GM21786 (cell line): Measurements from ENCODE around the gene ZNF708.
A peak's percentile ranks its signal among the peaks of the same experiment; 100 is the strongest.
"Not testable (repeated sequence)": the region's sequence is repeated elsewhere in the genome, so short reads cannot be mapped to it uniquely, and the experiment has no call there.

Experiments used
- ATAC-seq: cut with Tn5 transposase; IDR thresholded peaks from one replicate; pipeline ENCODE4 v1.9.1; 2021; ENCODE audit not compliant: unreplicated experiment

Gene ZNF708

DNA sequence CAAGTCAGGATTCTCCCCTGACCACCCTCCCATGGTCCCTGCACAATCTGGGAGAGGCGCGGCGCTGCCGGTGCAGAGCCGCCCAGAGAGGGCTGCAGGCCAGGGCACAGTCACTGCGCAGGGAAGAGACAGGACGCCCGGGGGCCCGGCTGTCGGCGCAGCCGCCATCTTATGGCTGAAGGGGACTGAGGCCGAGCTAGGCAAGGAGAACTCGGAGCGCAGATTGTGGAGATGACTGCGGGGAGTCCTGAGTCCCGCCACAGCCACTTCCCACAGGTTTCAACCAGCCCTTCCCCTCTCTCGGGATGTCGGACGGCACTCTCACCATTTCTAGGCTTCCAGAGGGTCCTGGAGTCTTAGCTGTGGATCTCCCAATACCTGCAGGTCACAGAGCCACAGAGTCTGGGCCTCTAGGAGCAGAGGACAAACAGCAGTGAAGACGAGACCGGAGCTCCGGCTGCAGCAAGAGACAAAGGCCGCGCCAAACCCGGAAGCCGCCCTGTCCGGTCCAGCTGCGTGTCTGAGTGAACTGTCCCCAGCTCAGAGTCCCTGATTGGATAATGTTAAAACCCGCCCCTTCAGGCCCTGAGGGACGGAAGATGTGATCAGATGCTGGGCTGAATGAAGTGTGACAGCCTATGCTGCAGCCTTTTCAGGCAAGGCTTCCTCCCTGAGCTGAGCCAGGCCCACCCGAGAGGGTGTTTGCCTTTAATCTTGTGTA is at the start of gene ZNF708:
Gene ZNF708 (minus strand): TSS at position 526 of the 721 bp plus-strand sequence. CDS start 198 bp downstream, at position 328.
- ATAC-seq: peak; percentile 99

DNA sequence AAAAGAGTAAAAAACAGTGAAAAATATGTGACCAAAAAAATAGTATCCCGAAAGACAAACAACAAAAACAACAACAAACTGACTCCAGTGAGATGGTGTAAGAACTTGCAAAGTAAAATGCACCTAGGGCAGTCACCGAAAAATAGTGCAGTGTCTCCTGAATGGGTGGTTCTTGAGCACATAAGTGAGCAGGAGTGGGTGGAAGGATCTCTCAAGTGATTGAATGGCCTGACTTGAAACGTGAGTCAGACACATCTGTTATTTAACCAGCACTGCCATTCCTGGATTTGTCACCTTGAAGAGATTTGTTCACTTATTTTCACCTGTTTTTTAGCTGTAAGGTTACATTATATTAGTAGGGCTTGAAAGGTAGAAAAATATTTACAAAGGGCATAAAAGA is 33.1 kb upstream of the ZNF708 start:
- no peak for ATAC-seq

DNA sequence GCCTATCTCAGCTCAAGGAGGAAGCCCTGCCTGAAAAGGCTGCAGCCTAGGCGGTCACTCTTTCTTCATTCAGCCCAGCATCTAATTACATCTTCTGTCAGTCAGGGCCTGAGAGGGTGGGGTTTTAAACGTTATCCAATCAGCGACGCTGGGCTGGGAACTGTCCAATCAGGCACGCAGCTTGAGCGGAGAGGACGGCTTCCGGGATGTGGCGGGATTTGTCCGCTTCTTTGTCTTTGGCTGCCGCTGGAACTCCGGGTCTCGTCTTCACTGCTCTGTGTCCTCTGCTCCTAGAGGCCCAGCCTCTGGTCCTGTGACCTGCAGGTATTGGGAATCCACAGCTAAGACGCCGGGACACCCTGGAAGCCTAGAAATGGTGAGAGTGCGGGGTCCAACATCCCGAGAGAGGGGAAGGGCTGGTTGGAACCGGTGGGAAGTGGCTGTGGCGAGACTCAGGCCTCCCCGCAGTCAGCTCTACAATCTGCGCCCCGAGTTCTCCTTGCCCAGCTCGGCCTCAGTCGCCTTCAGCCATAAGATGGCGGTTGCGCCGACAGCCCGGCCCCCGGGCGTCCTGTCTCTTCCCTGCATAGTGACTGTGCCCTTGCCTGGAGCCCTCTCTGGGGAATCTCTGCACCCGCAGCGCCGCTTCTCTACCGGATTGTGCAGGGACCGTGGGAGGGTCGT is 29.7 kb upstream of the ZNF708 start, which contains the start of gene ZNF738:
Gene ZNF738 (plus strand): TSS at position 233 of the 684 bp plus-strand sequence. CDS start 141 bp downstream, at position 374.
- ATAC-seq: peak; percentile 96

DNA sequence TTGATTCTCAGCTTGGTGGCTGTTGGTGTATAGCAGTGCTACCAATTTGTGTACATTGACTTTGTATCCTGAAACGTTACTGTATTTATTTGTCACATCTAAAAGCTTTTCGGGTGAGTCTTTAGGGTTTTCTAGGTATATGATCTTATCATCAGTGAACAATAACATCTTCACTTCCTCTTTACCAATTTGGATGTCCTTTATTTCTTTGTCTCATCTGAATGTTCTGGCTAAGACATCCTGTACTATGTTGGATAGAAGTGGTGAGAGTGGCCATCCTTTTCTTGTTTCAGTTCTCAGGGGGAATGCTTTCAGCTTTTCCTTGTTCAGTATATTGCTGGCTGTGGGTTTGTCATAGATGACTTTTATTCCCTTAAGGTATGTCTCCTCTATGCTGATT is 23.6 kb upstream of the ZNF708 start:
- ATAC-seq: no peak

DNA sequence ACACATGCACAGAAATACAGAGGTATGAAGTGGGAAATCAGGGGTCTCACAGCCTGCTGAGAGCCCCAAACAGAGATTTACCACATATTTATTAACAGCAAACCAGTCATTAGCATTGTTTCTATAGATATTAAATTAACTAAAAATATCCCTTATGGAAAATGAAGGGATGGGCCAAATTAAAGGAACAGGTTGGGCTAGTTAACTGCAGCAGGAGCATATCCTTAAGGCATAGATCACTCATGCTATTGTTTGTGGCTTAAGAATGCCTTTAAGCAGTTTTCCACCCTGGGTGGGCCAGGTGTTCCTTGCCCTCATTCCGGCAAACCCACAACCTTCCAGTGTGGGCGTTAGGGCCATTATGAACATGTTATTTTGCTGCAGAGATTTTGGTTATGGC is 15.6 kb upstream of the ZNF708 start:
- ATAC-seq: not testable (repeated sequence)

DNA sequence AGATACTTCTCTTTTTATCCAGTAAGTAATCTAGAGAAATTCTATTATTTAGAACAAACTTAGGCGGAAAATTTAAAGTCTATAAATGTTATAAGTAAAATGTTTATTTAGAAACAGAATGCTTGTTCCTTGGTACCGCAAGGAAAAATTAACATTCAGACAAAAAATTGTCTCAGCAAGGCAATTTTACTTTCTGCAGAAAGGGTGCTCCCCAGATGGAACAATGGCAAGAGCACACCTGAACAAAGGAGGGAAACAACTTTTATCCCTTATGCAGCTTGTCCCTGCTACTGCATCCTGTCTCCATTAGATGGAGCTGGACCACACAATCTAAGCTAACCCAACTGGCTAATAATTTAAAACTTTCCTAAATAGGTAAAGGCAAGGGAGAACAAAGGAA is 6.5 kb upstream of the ZNF708 start:
- no peak for ATAC-seq

DNA sequence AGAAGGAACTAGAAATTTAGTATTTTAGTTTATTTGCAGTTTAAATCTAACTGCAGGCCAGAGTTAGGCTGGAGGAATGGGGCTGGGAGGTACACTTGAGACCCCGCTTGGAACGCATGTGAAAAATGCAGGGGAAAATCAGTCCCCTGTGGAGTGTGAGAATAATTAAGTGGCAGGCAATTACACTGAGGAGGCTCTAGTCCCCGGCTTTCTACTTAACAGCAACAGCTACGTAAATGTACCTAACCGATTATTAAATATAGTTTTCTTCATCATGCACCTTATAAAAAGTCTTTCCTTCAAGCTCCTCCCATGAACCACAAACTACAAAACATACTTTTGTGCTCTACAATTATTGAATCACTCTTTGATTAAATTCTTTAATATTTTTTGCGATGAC is 804 bp downstream of the ZNF708 start:
- ATAC-seq: no peak

DNA sequence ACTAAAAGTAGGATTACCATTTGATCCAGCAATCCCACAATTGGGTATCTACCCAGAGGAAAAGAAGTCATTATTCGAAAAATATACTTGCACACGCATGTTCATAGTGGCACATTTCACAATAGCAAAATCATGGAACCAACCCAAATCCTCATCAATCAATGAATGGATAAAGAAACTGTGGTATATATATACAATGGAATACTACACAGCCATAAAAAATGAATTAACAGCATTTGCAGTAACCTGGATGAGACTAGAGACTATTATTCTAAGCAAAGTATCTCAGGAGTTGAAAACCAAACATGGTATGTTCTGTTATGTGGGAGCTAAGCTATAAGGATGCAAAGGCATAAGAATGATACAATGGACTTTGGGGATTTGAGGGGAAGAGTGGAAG is 3.0 kb downstream of the ZNF708 start:
- no peak for ATAC-seq

DNA sequence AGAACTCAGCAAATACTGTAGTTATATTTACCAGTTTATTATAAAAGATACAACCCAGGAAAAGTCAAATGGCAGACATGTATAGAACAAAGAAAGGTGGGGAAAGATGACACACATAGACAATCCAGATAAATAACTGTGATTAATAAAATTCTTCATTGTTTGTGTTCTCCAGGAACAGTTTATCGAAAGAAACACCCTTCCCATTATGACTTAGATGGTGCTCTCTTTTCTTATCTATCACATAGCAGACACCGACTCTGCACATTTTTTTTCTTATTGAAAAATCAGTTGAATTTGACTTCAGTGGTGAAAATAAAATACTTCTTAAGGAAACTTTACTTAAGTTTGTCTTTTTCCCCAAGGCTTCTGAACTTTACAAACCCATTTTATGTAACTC is 6.2 kb downstream of the ZNF708 start:
- no peak for ATAC-seq

DNA sequence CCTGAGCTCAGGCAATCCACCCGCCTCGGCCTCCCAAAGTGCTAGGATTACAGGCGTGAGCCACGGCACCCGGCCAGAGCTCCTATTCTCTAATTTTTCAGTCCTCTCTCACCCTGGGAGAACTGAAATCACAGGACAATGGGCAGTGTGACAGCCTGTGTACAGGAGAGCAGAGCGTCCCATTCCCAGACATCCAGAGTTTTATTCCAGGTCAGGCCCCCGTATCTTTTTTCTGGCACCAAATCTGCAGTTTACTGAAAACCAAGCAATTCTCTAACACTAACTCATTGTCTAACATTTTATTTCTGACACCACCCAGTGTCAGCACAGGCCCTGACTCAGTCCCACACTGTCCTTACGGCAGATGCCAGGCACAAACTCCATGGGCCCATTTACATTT is 6.7 kb downstream of the ZNF708 start:
- no peak for ATAC-seq

DNA sequence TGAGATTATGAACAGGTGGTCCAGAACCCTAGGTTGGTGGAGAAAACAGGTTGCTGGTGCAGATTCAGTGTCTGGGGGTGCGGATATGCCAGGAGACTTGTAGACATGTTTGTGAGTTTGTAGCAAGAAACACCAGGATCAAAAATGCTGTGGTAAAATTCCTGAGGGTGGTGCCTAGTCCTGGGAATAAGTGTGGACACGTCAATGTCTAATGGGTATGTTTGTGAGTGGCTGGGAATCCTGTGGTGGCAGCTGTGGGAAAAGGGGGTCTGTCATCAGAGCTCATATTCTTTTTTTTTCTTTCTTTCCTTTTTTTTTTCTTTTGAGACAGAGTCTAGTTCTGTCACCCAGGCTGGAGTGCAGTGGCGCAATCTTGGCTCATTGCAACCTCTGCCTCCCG is 7.2 kb downstream of the ZNF708 start:
- ATAC-seq: no peak

DNA sequence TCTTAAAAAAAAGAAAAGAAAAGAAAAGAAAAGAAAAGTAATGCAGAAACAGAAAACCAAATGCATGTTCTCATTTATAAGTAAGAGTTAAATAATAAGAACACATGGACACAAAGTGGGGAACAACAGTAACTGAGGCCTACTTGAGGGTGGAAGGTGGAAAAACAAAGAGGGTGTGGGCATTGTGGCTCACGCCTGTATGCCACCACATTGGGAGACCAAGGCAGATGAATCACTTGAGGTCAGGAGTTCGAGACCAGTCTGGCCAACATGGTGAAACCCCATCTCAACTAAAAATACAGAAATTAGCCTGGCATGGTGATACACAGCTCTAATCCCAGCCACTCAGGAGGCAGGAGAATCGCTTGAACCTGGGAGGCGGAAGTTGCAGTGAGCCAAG is 8.1 kb downstream of the ZNF708 start:
- no peak for ATAC-seq

DNA sequence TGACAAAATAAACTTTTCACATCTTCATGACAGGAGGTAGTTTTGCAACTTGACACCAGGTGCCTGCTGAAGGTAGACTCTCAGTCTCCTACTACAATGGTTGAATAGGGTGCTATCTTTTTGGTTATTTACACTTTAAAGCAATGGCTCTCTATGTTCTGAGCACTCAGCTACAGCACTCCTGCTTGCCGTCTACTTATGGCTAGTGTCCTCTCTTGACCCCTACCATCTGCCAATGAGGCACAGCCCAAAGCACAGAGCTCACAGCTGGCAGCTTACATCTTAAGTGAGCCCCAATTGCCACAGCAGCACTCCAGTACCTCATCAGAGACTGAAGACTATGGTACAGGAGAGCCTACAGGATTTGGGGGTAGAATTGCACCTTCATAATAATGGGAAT is 11.4 kb downstream of the ZNF708 start:
- no peak for ATAC-seq

DNA sequence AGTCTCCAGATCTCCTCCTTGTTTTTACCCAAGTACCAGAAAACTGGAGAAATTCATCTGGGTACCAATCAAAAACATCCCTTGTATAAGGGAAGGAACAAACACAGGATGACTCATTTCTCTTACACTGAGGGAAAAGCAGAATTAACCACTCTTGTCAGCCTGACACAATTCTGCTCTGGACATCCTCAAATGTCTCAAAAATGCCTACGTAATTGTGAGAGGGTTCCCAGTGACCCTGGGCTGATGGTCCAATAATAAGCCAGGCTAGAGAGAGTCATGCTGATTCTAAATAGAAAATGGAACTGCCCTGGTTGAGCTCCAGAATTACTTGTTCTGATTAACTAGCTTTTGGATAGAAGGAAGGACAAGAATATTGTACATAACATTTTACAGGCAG is 14.5 kb downstream of the ZNF708 start:
- ATAC-seq: no peak

DNA sequence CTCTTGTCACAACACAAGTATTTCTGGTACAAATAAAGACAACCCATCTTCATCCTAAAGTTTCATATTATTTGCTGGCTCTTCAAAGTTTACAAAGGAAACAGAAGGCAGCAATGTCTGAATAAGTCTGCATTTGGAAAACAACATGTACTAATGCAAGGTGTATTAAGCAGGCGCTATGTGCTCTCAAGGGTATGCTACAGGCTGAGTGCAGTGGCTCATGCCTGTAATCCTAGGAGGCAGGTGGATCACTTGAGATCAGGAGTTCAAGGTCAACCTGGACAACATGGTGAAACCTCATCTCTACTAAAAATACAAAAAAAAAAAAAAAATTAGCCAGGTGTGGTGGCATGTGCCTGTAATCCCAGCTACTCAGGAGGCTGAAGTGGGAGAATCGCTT is 16.4 kb downstream of the ZNF708 start:
- not testable (repeated sequence) for ATAC-seq

DNA sequence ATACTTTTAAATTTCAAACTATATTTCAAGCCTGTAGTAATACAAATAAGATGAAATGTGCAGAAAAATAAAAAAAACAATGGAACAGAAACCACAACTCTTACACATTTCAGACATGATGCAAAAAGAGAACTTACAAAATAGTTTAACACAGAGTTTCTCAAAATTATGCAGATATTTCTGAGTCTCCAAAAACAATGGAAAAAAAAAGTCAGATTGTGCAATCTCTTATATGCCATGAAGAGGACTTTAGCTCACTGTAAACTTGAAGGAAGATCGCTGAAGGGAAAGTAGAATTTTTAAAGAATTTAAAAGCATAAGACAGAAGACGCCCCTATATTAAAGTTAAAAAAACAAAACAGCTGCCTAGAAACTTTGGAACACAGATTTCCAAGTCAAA is 20.4 kb downstream of the ZNF708 start:
- ATAC-seq: no peak

DNA sequence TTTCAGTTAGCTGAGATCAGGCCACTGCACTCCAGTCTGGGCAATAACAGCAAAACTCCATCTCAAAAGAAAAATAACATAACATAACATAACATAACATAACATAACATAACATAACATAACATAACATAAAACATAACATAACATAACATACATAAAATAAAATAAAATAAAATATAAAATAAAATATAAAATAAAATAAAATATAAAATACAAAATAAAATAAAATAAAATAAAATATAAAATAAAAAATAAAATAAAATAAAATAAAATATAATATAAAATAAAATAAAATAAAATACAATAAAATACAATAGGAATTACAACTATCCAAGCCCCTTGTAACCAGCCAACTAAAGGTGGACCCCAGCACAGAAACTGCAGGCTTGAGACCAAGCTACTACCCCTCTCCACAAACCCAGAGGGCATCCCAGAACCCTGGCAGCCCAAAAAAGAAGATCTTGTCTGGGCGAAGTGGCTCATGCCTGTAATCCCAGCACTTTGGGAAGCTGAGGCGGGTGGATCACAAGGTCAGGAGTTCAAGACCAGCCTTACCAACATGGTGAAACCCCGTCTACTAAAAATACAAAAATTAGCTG is 22.2 kb downstream of the ZNF708 start:
- not testable (repeated sequence) for ATAC-seq

DNA sequence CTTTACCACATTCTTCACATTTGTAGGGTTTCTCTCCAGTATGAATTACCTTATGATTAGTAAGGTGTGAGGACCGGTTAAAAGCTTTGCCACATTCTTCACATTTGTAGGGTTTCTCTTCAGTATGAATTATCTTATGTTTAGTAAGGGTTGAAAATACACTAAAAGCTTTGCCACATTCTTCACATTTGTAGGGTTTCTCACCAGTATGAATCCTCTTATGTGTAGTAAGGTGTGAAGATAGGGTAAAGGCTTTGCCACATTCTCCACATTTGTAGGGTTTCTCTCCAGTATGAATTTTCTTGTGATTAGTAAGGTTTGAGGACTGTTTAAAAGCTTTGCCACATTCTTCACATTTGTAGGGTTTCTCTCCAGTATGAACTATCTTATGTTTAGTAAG is 35.4 kb downstream of the ZNF708 start:
- not testable (repeated sequence) for ATAC-seq

DNA sequence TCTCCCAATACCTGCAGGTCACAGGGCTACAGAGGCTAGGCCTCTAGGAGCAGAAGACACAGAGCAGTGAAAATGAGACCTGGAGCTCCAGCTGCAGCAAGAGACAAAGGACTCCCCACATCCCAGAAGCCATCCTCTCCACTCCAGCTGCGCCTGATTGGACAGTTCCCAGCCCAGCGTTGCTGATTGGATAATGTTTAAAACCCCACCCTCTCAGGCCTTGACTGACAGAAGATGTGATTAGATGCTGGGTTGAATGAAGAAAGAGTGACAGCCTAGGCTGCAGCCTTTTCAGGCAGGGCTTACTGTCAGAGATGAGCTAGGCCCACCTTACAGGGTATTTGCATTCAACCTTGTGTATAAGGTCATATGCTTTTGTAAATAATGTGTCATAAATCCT is 59.4 kb downstream of the ZNF708 start:
- no peak for ATAC-seq

DNA sequence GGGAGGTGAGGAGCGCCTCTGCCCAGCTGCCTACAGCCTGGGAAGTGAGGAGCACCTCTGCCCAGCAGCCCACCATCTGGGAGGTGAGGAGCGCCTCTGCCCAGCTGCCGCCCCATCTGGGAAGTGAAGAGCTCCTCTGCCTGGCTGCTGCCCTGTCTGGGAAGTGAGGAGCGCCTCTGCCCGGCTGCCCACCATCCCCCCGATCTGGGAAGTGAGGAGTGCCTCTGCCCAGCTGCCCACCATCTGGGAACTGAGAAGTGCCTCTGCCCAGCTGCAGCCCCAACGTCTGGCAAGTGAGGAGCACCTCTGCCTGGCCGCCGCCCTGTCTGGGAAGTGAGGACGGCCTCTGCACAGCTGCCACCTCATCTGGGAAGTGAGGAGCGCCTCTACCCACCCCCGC is 64.3 kb downstream of the ZNF708 start:
- no peak for ATAC-seq

DNA sequence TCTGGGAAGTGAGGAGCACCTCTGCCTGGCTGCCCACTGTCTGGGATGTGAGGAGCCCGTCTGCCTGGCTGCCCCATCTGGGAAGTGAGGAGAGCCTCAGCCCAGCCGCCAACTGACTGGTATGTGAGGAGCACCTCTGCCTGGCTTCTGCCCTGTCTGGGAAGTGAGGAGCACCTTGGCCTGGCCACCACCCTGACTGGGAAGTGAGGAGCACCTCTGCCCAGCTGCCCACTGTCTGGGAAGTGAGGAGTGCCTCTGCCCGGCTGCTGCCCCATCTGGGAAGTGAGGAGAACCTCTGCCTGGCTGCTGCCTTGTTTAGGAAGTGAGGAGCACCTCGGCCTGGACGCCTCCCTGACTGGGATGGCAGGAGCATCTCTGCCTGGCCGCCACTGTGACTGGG is 64.8 kb downstream of the ZNF708 start:
- ATAC-seq: no peak

DNA sequence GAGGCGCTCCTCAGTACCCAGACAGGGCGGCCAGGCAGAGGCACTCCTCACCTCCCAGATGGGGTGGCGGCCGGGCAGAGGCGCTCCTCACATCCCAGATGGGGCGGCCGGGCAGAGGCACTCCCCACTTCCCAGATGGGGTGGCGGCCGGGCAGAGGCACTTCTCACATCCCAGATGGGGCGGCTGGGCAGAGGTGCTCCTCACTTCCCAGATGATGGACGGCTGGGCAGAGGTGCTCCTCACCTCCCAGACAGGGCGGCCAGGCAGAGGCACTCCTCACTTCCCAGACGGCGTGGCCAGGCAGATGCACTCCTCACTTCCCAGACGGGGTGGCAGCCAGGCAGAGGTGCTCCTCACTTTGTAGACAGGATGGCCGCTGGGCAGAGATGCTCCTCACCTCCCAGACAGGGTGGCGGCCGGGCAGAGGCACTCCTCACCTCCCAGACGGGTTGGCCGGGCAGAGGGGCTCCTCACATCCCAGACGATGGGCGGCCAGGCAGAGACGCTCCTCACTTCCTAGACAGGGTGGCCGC is 68.3 kb downstream of the ZNF708 start:
- not testable (repeated sequence) for ATAC-seq
